ENCODE measurements around the gene C11orf21. TPM values are rescaled to one million over a fixed set of nuclear protein-coding genes. Genes with fewer than 3 reads are reported as not detected.

C11orf21 gene
- total and polyA plus RNA-seq, 9 of the 15 experiments (the other 6 are each of a cell fraction or from before 2014, with no cell fraction given): 0.10 to 2.6 (median 2.0) TPM

DNA sequence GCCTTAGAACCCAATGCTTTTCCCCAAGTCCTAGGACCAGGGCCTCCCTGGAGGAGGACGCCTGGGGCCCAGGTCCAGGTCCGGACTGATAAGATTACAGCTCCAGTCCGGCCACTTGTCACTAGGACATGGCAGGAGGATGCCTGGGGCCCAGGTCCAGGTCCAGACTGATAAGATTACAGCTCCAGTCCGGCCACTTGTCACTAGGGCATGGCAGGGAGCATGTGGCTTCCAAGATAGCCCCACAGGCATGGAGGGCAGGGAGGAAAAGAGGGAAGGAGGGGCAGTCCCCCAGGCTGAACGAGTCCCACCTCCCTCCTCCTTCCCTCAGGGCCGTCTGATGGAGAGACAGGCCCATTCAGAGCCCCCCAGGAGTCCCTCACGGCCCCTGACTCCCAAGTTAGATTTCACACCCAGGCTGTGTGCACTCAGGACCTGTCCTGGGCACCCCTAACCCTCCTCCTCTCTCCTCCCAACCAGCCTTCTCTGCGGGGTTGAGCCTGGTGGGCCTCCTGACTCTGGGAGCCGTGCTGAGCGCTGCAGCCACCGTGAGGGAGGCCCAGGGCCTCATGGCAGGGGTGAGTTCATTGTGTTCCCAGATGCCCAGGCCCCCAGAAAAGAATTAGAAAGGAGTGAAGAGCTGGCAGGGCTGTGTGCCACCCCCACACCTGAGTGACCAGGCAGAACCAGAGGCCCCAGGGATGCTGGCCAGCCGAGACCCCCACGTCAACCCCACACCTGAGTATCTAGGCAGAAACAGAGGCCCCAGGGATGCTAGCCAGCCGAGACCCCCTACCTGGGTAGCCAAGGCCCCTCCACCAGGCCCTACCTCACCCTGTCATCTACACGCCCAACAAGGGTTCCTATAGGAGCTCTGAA is 2.1 kb upstream of the C11orf21 start (continued):
- no peak for TF ChIP-seq TAF15 (IDR thresholded peaks at IDR 0.05; ENCODE audit: low read depth, low read length)
- TF ChIP-seq TARDBP (IDR thresholded peaks at IDR 0.05): no peak
- no peak for TF ChIP-seq STAT5B (CRISPR knock-in tag; IDR thresholded peaks at IDR 0.05)
- TF ChIP-seq, protein P1, sequence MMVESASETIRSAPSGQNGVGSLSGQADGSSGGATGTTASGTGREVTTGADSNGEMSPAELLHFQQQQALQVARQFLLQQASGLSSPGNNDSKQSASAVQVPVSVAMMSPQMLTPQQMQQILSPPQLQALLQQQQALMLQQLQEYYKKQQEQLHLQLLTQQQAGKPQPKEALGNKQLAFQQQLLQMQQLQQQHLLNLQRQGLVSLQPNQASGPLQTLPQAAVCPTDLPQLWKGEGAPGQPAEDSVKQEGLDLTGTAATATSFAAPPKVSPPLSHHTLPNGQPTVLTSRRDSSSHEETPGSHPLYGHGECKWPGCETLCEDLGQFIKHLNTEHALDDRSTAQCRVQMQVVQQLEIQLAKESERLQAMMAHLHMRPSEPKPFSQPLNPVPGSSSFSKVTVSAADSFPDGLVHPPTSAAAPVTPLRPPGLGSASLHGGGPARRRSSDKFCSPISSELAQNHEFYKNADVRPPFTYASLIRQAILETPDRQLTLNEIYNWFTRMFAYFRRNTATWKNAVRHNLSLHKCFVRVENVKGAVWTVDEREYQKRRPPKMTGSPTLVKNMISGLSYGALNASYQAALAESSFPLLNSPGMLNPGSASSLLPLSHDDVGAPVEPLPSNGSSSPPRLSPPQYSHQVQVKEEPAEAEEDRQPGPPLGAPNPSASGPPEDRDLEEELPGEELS (CRISPR knock-in tag; IDR thresholded peaks at IDR 0.05; ENCODE audit: borderline replicate concordance): no peak
- TF ChIP-seq HES1 (IDR thresholded peaks at IDR 0.05; ENCODE audit: low read depth): peak; percentile 80
- no peak for TF ChIP-seq ZC3H4 (CRISPR knock-in tag; IDR thresholded peaks at IDR 0.05; ENCODE audit: borderline replicate concordance)
- TF ChIP-seq DDX20 (tag; IDR thresholded peaks at IDR 0.05; ENCODE audit: low read depth): no peak
- TF ChIP-seq POLR2A (conservative IDR thresholded peaks at IDR 0.05): no peak
- no peak for TF ChIP-seq TFAM (CRISPR knock-in tag; conservative IDR thresholded peaks at IDR 0.05)
- no peak for TF ChIP-seq C11orf30 (IDR thresholded peaks at IDR 0.05; ENCODE audit: low read depth)
- peak; percentile 79; the same call in 1 of the 2 replicates for TF ChIP-seq CHAMP1 (IDR thresholded peaks at IDR 0.05)
- TF ChIP-seq, protein P2, sequence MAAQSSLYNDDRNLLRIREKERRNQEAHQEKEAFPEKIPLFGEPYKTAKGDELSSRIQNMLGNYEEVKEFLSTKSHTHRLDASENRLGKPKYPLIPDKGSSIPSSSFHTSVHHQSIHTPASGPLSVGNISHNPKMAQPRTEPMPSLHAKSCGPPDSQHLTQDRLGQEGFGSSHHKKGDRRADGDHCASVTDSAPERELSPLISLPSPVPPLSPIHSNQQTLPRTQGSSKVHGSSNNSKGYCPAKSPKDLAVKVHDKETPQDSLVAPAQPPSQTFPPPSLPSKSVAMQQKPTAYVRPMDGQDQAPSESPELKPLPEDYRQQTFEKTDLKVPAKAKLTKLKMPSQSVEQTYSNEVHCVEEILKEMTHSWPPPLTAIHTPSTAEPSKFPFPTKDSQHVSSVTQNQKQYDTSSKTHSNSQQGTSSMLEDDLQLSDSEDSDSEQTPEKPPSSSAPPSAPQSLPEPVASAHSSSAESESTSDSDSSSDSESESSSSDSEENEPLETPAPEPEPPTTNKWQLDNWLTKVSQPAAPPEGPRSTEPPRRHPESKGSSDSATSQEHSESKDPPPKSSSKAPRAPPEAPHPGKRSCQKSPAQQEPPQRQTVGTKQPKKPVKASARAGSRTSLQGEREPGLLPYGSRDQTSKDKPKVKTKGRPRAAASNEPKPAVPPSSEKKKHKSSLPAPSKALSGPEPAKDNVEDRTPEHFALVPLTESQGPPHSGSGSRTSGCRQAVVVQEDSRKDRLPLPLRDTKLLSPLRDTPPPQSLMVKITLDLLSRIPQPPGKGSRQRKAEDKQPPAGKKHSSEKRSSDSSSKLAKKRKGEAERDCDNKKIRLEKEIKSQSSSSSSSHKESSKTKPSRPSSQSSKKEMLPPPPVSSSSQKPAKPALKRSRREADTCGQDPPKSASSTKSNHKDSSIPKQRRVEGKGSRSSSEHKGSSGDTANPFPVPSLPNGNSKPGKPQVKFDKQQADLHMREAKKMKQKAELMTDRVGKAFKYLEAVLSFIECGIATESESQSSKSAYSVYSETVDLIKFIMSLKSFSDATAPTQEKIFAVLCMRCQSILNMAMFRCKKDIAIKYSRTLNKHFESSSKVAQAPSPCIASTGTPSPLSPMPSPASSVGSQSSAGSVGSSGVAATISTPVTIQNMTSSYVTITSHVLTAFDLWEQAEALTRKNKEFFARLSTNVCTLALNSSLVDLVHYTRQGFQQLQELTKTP (IDR thresholded peaks at IDR 0.05; ENCODE audit: low read depth in 1 of 2, partially characterized antibody in 2 of 2): no peak
- TF ChIP-seq ZNF518B (CRISPR knock-in tag; IDR thresholded peaks at IDR 0.05): no peak

All from K562 (cell line).